H1 (cell line): ENCODE results near the gene KRTAP2-4.
"Not testable (repeated sequence)": the region's sequence is repeated elsewhere in the genome, so short reads cannot be mapped to it uniquely, and the experiment has no call there.

Experiments used
- EZH2 ChIP-seq: fragments of 200-600 bp; sonication (generic); IDR thresholded peaks from 2 replicates; pipeline ENCODE4 v1.7.1; 2012; ENCODE audit warnings: low read depth, mild to moderate bottlenecking, moderate library complexity, low read length, inconsistent platforms; ENCODE audit not compliant: severe bottlenecking
- SAP30 ChIP-seq: fragments of 300-600 bp; sonication (generic); IDR thresholded peaks from 2 replicates; pipeline ENCODE4 v1.7.1; 2012; ENCODE audit warnings: low read length, moderate library complexity, mild to moderate bottlenecking, inconsistent platforms; ENCODE audit not compliant: insufficient read depth, insufficient replicate concordance

- TF ChIP-seq SAP30, EZH2: not testable (repeated sequence)
Observed at GRCh38 chr17:41099682-41100480, 34.2 kb upstream of the KRTAP2-4 start.
